GM06990 (cell line): ENCODE data around the gene ATP6V0D1.
A peak's percentile ranks its signal among the peaks of the same experiment; 100 is the strongest.

Source experiments
- DNase-seq: peaks from one replicate; pipeline ENCODE4 v3.0.0-alpha.2; 2011; ENCODE audit not compliant: insufficient read length; ENCODE audit errors: extremely low read depth
- H3K27me3 ChIP-seq: replicated peaks from 2 replicates; pipeline ENCODE4 v1.6.0; 2011; ENCODE audit warnings: low read length; ENCODE audit not compliant: control insufficient read depth, insufficient read depth
- H3K36me3 ChIP-seq: 2 replicates; pipeline ENCODE4 v1.5.1; 2011; ENCODE audit warnings: low read length; ENCODE audit not compliant: control insufficient read depth, insufficient read depth
- H3K4me3 ChIP-seq: replicated peaks from 2 replicates; pipeline ENCODE4 v1.5.1; 2011; ENCODE audit warnings: low read depth, mild to moderate bottlenecking, control low read depth, low read length
- TF ChIP-seq, protein P1 (sequence below): IDR thresholded peaks from 2 replicates; pipeline ENCODE4 v1.5.1; 2011; ENCODE audit warnings: low read length, control low read depth, mild to moderate bottlenecking, inconsistent platforms; ENCODE audit not compliant: insufficient read depth, poor library complexity, severe bottlenecking

ATP6V0D1 gene

GRCh38 chr16:67400901-67401300, 80.1 kb downstream of the ATP6V0D1 start:
- Histone ChIP-seq H3K27me3 (no peaks in the 10 kb centered on the region; the same call in 1 of the 2 replicates), H3K36me3 (no peaks in the 10 kb centered on the region), H3K4me3 (no peak overlapping the region)
- DNase-seq = no peak
- TF ChIP-seq, protein P1, sequence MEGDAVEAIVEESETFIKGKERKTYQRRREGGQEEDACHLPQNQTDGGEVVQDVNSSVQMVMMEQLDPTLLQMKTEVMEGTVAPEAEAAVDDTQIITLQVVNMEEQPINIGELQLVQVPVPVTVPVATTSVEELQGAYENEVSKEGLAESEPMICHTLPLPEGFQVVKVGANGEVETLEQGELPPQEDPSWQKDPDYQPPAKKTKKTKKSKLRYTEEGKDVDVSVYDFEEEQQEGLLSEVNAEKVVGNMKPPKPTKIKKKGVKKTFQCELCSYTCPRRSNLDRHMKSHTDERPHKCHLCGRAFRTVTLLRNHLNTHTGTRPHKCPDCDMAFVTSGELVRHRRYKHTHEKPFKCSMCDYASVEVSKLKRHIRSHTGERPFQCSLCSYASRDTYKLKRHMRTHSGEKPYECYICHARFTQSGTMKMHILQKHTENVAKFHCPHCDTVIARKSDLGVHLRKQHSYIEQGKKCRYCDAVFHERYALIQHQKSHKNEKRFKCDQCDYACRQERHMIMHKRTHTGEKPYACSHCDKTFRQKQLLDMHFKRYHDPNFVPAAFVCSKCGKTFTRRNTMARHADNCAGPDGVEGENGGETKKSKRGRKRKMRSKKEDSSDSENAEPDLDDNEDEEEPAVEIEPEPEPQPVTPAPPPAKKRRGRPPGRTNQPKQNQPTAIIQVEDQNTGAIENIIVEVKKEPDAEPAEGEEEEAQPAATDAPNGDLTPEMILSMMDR = no peak

GRCh38 chr16:67399749-67400704, 80.9 kb downstream of the ATP6V0D1 start:
- TF ChIP-seq, protein P1 = no peak
- Histone ChIP-seq H3K27me3 (no peaks in the 10 kb centered on the region; the same call in 1 of the 2 replicates), H3K4me3 (no peak overlapping the region), H3K36me3 (no peaks in the 10 kb centered on the region)
- no peak for DNase-seq

- Histone ChIP-seq H3K27me3 (no peaks in the 10 kb centered on the region; the same call in 1 of the 2 replicates), H3K4me3 (no peak overlapping the region), H3K36me3 (no peaks in the 10 kb centered on the region)
- TF ChIP-seq, protein P1 = peak; percentile 81
- DNase-seq = peak; percentile 61
Observed at GRCh38 chr16:67399218-67399733, 81.7 kb downstream of the ATP6V0D1 start.

- no peaks in the 10 kb centered on the region; the same call in 1 of the 2 replicates for H3K27me3 ChIP-seq
- H3K4me3 ChIP-seq = no peak overlapping the region
- no peak for DNase-seq
- no peaks in the 10 kb centered on the region for H3K36me3 ChIP-seq
- TF ChIP-seq, protein P1 = no peak
Observed at GRCh38 chr16:67398546-67399217, 82.3 kb downstream of the ATP6V0D1 start.

- DNase-seq = no peak
- TF ChIP-seq, protein P1 = peak; percentile 40
- Histone ChIP-seq H3K27me3 (no peaks in the 10 kb centered on the region; the same call in 1 of the 2 replicates), H3K36me3 (no peaks in the 10 kb centered on the region), H3K4me3 (no peak overlapping the region)
Observed at GRCh38 chr16:67397812-67398545, 83.0 kb downstream of the ATP6V0D1 start.
